Mucosa of stomach (tissue), 1 donor: ENCODE results near the gene PPY.

Experiments
- H3K27me3 ChIP-seq: one replicate; pipeline ENCODE4 v1.7.0; 2013; ENCODE audit warnings: mild to moderate bottlenecking, low read length; ENCODE audit not compliant: control insufficient read depth, insufficient read depth
- H3K36me3 ChIP-seq: one replicate; pipeline ENCODE4 v1.7.0; 2013; ENCODE audit warnings: low read length; ENCODE audit not compliant: control insufficient read depth, insufficient read depth
- H3K4me1 ChIP-seq: one replicate; pipeline ENCODE4 v1.7.0; 2013; ENCODE audit warnings: mild to moderate bottlenecking, low read length; ENCODE audit not compliant: control insufficient read depth, insufficient read depth
- H3K4me3 ChIP-seq: one replicate; pipeline ENCODE4 v1.7.0; 2013; ENCODE audit warnings: low read length
- H3K9ac ChIP-seq: one replicate; pipeline ENCODE4 v1.7.0; 2013; ENCODE audit warnings: mild to moderate bottlenecking, low read length, moderate library complexity
- H3K9me3 ChIP-seq: one replicate; pipeline ENCODE4 v1.7.0; 2013; ENCODE audit warnings: mild to moderate bottlenecking, low read length, moderate library complexity; ENCODE audit not compliant: control insufficient read depth
- donor health status: Pancreatic carcinoma.

PPY gene

DNA sequence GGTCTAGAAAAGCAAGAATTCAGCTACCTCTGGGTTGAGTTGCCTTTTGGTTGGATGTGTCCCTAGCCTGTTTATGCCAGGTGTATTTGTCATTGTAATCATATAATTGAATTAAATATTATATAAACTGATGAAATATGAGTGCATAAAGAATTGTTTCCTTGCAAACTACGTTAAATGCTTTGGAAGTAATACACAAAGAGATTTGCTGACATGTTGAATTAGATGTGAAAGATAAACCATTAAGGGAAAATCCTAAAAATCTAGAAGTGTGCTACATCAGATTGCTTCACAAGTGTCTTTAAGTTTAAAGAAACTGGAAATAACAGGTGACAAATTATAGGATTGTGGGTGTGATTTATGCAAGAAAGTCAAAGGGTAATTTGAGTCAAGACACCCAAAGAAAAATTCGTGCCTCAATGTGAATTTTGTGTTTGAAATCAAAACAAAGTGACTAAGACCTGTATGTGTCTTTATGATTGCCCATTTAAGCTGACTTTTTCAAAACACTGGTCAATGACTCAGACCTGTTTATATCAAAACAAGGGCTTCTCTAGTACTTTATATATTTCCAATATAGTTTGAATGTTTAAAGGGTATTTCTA is 16.6 kb upstream of the PPY start:
- peaks cover 21% of the 10 kb centered on the region for H3K27me3 ChIP-seq
- no peaks in the 10 kb centered on the region for H3K9me3 ChIP-seq

GRCh38 chr17:43956222-43956621 is 13.9 kb upstream of the PPY start:
- no peaks in the 10 kb centered on the region for H3K36me3 ChIP-seq
- peaks cover 43% of the 10 kb centered on the region for H3K27me3 ChIP-seq
- peaks cover 10% of the 10 kb centered on the region for H3K4me1 ChIP-seq
- no peak overlapping the region for H3K9ac ChIP-seq
- H3K9me3 ChIP-seq, result no peaks in the 10 kb centered on the region
- H3K4me3 ChIP-seq, result no peak overlapping the region

More for the DNA sequence above, 16.6 kb upstream of the PPY start:
- Histone ChIP-seq H3K4me3 (no peak overlapping the region), H3K36me3 (no peaks in the 10 kb centered on the region), H3K9ac (no peak overlapping the region), H3K4me1 (no peaks in the 10 kb centered on the region)

DNA sequence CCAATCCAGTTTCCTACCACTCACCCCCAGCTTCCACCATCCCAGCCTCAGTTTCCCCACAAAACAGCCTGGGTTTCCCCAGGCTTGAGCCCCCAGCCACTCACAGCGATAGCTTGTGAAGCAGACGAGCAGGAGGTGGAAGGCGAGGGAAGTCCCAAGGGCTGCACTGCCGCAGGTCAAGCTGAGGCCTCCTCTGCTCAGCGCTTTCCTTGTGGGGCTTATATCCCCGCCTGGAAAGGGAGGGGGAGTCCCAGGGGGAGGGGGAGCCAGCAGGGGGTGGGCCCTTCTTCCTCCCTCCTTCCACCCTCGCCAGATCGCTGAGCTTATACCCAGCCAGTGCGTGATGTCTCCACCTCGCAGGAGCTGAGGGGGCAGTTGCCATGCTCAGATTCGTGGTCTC is 11.5 kb upstream of the PPY start, which contains the start of gene PYY:
Gene PYY, minus strand, starts transcription at position 195 of the 400 bp plus-strand sequence. CDS start 457 bp downstream, outside the sequence.
- Histone ChIP-seq H3K4me1 (peaks cover 10% of the 10 kb centered on the region), H3K27me3 (peaks cover 60% of the 10 kb centered on the region), H3K4me3 (no peak within 1 kb of the TSS)

DNA sequence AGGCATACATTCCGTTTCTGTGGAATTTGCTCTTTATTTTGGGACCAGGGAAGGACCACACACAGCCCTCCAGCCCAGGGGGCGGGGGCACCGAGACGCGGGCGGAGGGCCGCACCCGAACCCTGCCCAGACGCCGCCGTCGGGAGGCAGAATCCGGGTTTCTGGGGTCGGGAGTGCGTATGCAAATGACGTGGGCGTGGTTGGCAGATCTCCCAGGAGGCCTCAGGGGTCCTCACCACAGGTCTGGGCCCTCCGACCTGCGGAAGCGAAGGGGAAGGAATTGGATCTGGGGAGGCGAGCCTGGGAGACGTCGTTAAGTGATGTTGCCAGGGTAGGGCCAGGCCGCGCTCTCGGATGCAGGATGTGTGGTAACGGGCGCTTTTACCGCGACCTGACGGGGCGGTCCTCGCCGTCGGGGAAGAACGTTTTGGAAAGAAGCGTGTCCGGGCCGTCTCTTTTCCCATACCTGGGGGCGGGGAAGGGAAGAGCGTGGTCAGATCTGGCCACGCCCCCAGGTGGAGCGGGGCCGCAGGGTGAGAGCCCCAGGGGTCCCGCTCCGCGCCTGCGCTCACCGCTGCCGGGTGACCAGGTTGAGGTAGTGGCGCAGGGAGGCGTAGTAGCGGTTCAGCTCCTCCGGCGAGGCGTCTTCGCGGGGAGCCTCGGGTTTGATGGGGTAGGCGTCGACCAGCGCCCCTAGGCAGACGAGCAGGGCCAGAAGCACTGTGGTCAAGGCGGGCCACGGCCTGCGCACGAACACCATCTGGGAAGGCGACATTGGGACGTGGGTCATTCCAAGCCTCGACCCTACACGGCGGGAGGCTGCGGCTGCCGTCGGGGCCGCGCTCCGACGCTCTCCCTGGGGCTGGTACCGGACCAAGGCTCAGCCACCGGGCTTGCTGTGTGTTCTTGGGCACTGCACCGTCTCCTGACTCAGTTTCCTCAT is 10.7 kb upstream of the PPY start:
- Histone ChIP-seq H3K9ac (no peak overlapping the region), H3K4me3 (no peak overlapping the region), H3K4me1 (peaks cover 10% of the 10 kb centered on the region), H3K36me3 (no peaks in the 10 kb centered on the region), H3K27me3 (peaks cover 60% of the 10 kb centered on the region), H3K9me3 (no peaks in the 10 kb centered on the region)

More for the DNA sequence above, 11.5 kb upstream of the PPY start, which contains the start of gene PYY:
- H3K36me3 ChIP-seq, result no peaks in the 10 kb centered on the region
- H3K9ac ChIP-seq, result no peak within 1 kb of the TSS
- no peaks in the 10 kb centered on the region for H3K9me3 ChIP-seq

- H3K4me3 ChIP-seq, result no peak overlapping the region
- H3K9ac ChIP-seq, result no peak overlapping the region
- no peaks in the 10 kb centered on the region for H3K9me3 ChIP-seq
- peaks cover 10% of the 10 kb centered on the region for H3K4me1 ChIP-seq
- H3K36me3 ChIP-seq, result no peaks in the 10 kb centered on the region
- peaks cover 60% of the 10 kb centered on the region for H3K27me3 ChIP-seq
These were observed 10.1 kb upstream of the PPY start for GRCh38 chr17:43952351-43952723.

GRCh38 chr17:43951750-43952149 is 9.5 kb upstream of the PPY start:
- peaks cover 60% of the 10 kb centered on the region for H3K27me3 ChIP-seq
- H3K36me3 ChIP-seq, result no peaks in the 10 kb centered on the region
- H3K4me3 ChIP-seq, result no peak overlapping the region

DNA sequence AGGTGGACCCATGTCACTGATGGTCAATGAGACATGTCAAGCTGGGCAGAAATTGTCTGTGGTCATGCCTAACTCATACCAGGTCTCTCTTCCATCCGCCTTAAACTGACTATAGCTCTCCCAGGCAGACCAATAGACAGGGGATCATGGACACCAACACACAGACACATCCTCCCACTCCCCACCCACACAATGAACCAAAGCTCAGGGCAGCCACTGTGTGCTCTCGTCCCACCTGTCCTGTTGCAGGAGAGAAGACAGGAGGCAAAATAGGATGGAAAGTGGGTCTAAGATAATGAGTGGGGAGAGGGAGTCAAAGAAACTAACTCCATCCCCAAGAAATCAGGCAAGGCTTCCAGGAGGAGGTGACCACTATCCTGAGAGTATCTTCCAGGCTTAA is 8.3 kb upstream of the PPY start:
- Histone ChIP-seq H3K4me1 (peaks cover 10% of the 10 kb centered on the region), H3K9me3 (no peaks in the 10 kb centered on the region), H3K27me3 (peaks cover 57% of the 10 kb centered on the region), H3K9ac (no peak overlapping the region), H3K36me3 (no peaks in the 10 kb centered on the region), H3K4me3 (no peak overlapping the region)

More at GRCh38 chr17:43951750-43952149, 9.5 kb upstream of the PPY start:
- H3K9me3 ChIP-seq, result no peaks in the 10 kb centered on the region
- no peak overlapping the region for H3K9ac ChIP-seq
- H3K4me1 ChIP-seq, result peaks cover 10% of the 10 kb centered on the region

DNA sequence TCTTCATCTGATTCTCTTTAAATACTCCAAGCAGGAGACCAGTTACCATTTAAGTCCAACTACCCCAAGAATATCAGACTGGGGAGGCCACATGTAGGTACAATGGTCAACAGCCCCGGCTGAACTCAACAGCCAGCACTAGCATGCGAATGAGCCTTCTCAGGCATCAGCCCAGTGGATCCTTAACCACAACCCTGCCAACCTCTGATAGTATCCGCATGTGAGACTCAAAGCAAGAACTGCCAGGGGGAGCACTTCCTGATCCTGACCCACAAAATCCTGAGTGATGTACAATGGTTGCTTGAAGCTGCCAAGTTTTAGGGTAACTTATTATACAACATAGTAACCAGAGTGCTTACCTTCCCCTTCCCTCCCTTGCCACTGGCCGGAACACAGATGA is 7.5 kb upstream of the PPY start:
- Histone ChIP-seq H3K27me3 (peaks cover 51% of the 10 kb centered on the region), H3K36me3 (no peaks in the 10 kb centered on the region), H3K9ac (no peak overlapping the region), H3K4me3 (no peak overlapping the region), H3K9me3 (no peaks in the 10 kb centered on the region), H3K4me1 (peaks cover 10% of the 10 kb centered on the region)

DNA sequence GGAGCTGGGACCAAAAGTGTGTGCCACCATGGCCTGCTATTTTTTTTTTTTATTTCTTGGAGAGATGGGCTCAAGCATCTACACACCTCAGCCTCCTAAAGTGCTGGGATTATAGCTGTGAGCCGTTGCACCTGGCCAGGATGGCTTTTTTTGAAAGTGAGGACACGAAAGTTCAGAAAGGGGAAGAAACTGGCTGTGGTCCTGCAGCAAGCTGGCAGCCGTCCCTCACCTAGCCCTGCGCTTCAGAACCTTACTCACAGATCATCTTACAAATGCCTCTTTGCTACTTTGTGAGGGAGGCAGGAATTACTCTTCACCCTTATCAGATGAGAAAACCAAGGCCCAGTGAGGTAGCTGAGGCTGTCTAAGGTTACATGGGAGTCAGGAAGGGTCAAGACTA is 4.5 kb upstream of the PPY start:
- Histone ChIP-seq H3K4me1 (peaks cover 5% of the 10 kb centered on the region), H3K9me3 (no peaks in the 10 kb centered on the region), H3K36me3 (no peaks in the 10 kb centered on the region), H3K27me3 (peaks cover 23% of the 10 kb centered on the region), H3K9ac (no peak overlapping the region), H3K4me3 (no peak overlapping the region)

GRCh38 chr17:43945074-43945829 is 3.0 kb upstream of the PPY start:
- Histone ChIP-seq H3K4me3 (no peak overlapping the region), H3K27me3 (peaks cover 9% of the 10 kb centered on the region), H3K9ac (no peak overlapping the region), H3K36me3 (no peaks in the 10 kb centered on the region), H3K9me3 (no peaks in the 10 kb centered on the region), H3K4me1 (peaks cover 5% of the 10 kb centered on the region)

GRCh38 chr17:43940630-43941029 is 1.6 kb downstream of the PPY start:
- no peak overlapping the region for H3K4me3 ChIP-seq
- H3K9ac ChIP-seq, result no peak overlapping the region
- peaks cover 8% of the 10 kb centered on the region for H3K4me1 ChIP-seq
- no peaks in the 10 kb centered on the region for H3K36me3 ChIP-seq
- H3K9me3 ChIP-seq, result no peaks in the 10 kb centered on the region
- H3K27me3 ChIP-seq, result peaks cover 23% of the 10 kb centered on the region

DNA sequence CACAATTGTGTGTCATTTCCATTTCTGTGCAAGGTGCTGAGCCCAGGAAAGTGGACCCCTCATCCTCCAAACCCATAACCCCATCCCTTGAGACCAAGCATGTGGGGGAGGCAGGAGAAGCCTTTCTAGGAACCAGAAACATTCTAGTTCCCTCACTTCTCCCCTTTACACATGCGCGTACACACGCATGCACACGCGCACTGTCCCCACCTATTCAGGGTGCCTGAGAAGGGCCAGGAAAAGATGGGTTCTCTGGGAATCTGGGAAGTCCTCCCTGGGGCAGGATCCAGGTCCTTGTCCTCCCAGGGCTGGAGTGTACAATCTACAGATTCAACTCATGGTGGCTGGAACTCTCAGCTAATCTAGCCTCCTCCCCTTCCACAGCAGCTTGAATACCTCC is 2.4 kb downstream of the PPY start:
- H3K36me3 ChIP-seq, result no peaks in the 10 kb centered on the region
- H3K9me3 ChIP-seq, result no peaks in the 10 kb centered on the region
- peaks cover 23% of the 10 kb centered on the region for H3K27me3 ChIP-seq
- no peak overlapping the region for H3K4me3 ChIP-seq
- no peak overlapping the region for H3K9ac ChIP-seq
- peaks cover 8% of the 10 kb centered on the region for H3K4me1 ChIP-seq
